ENCODE data around the gene IP6K2.
A peak's percentile ranks its signal among the peaks of the same experiment; 100 is the strongest.
"Not testable (repeated sequence)": the region's sequence is repeated elsewhere in the genome, so short reads cannot be mapped to it uniquely, and the experiment has no call there.

IP6K2 gene, protein sequence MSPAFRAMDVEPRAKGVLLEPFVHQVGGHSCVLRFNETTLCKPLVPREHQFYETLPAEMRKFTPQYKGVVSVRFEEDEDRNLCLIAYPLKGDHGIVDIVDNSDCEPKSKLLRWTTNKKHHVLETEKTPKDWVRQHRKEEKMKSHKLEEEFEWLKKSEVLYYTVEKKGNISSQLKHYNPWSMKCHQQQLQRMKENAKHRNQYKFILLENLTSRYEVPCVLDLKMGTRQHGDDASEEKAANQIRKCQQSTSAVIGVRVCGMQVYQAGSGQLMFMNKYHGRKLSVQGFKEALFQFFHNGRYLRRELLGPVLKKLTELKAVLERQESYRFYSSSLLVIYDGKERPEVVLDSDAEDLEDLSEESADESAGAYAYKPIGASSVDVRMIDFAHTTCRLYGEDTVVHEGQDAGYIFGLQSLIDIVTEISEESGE

DNA sequence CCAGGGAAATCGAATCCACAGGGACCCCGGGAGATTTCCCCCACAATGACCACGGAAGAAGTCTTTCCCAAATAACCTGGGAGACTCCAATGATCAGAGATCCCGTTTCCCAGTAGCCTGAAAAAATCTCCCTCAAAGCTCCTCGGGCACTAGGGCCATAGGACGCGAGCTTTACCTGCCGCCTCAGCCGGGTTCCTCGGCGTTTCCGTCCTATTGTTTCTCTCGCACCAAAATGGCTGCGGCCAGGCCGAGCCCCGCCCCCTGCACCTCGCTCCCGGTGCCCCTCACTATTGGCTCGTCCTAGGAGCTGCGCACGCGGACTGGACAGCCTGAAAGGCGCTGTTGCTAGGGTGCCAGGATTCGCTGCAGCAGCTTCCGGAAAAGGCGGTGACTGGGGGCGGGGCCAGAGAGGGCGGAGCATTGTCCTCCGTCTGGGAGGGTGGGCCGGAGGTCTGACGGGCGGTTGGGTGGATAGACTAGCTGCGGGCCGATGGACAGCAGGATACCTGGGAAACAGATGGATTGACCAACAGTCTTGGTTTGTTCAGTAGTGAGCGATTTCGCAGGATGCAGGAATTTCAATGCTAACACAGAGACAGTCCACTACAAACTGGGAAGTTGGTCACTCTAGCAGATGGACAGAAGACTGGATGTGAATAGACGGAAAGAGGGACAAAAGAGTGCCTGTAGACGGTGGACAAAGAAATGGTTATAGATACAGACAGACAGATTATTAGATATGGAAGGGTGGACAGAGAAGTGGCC is at the start of gene IP6K2:
IP6K2 (minus strand) TSS at position 240 of the 765 bp plus-strand sequence. CDS start 21,930 bp downstream, outside the sequence.
- Histone ChIP-seq H3K27me3 (ENCODE audit: control insufficient read depth in 1 of 2, insufficient read depth in 2 of 2, low read length in 2 of 2) (no peaks in the 10 kb centered on the region), H3K4me1 (ENCODE audit: control insufficient read depth in 1 of 2, insufficient read depth in 2 of 2, low read length in 2 of 2) (peaks cover 20 to 24% of the 10 kb centered on the region in 2 donors)

DNA sequence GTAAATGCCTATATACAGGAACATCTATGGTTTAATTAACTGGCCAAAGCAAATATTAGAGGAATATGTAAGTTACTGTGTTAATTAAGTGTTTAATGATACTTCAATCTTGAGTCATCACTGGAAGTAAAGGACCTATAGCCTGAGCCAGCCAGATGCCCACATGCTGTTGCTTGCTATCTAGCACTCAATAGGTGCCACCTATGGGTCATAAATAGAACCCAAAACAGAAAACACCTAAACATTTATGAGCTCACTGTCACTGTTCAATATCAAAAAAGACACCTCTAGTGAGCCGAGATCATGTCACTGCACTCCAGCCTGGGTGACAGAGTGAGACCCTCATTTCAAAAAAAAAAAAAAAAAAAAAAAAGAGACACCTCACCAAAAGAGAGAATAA is 48.4 kb upstream of the IP6K2 start:
- Histone ChIP-seq H3K27me3 (ENCODE audit: control insufficient read depth in 1 of 2, insufficient read depth in 2 of 2, low read length in 2 of 2) (no peaks in the 10 kb centered on the region), H3K4me1 (ENCODE audit: control insufficient read depth in 1 of 2, insufficient read depth in 2 of 2, low read length in 2 of 2) (no peaks in the 10 kb centered on the region), H3K4me3 (ENCODE audit: low read depth in 1 of 2, low read length in 2 of 2) (no peak overlapping the region), H3K36me3 (ENCODE audit: control insufficient read depth in 1 of 2, insufficient read depth in 2 of 2, low read length in 2 of 2) (peaks cover 13 to 34% of the 10 kb centered on the region in 2 donors), H3K9ac (ENCODE audit: low read depth in 1 of 2, low read length in 2 of 2) (no peak overlapping the region), H3K9me3 (ENCODE audit: control insufficient read depth in 1 of 2, low read length in 2 of 2) (no peaks in the 10 kb centered on the region), H3K27ac (ENCODE audit: low read depth, low read length) (no peak overlapping the region)

More for the DNA sequence above, at the start of gene IP6K2:
- peaks cover 3 to 15% of the 10 kb centered on the region in 2 donors for H3K36me3 ChIP-seq (ENCODE audit: control insufficient read depth in 1 of 2, insufficient read depth in 2 of 2, low read length in 2 of 2)
- peak within 1 kb of the TSS; percentile 97 to 98 for H3K4me3 ChIP-seq (ENCODE audit: low read depth in 1 of 2, low read length in 2 of 2)
- H3K9ac ChIP-seq (ENCODE audit: low read depth in 1 of 2, low read length in 2 of 2) = peak within 1 kb of the TSS; percentile 99 to 100
- no peaks in the 10 kb centered on the region for H3K9me3 ChIP-seq (ENCODE audit: control insufficient read depth in 1 of 2, low read length in 2 of 2)
- H3K27ac ChIP-seq (ENCODE audit: low read depth, low read length) = peak within 1 kb of the TSS; percentile 26

DNA sequence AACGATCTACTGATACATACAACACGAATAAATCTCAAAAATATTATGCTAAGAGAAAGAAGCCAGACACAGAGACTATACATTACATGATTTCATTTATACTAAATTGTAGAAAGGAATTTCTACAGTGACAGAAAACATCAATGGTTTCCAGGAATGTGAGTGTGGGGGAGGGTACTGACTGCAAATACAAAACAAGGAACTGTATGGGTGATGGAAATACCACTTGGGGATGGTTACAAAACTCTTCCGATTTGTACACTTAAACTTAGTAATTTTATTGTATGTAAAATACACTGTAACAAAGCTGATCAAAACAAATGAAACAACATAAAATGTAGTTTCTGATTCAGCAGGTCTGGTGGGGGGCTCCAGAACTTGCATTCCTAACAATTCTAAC is 45.8 kb upstream of the IP6K2 start:
- H3K4me3 ChIP-seq (ENCODE audit: low read depth in 1 of 2, low read length in 2 of 2) = no peak overlapping the region
- H3K27me3 ChIP-seq (ENCODE audit: control insufficient read depth in 1 of 2, insufficient read depth in 2 of 2, low read length in 2 of 2) = no peaks in the 10 kb centered on the region
- H3K9me3 ChIP-seq (ENCODE audit: control insufficient read depth in 1 of 2, low read length in 2 of 2) = no peaks in the 10 kb centered on the region
- no peak overlapping the region for H3K9ac ChIP-seq (ENCODE audit: low read depth in 1 of 2, low read length in 2 of 2)
- H3K27ac ChIP-seq (ENCODE audit: low read depth, low read length) = no peak overlapping the region
- H3K36me3 ChIP-seq (ENCODE audit: control insufficient read depth in 1 of 2, insufficient read depth in 2 of 2, low read length in 2 of 2) = peaks cover 8 to 43% of the 10 kb centered on the region in 2 donors
- no peaks in the 10 kb centered on the region for H3K4me1 ChIP-seq (ENCODE audit: control insufficient read depth in 1 of 2, insufficient read depth in 2 of 2, low read length in 2 of 2)

DNA sequence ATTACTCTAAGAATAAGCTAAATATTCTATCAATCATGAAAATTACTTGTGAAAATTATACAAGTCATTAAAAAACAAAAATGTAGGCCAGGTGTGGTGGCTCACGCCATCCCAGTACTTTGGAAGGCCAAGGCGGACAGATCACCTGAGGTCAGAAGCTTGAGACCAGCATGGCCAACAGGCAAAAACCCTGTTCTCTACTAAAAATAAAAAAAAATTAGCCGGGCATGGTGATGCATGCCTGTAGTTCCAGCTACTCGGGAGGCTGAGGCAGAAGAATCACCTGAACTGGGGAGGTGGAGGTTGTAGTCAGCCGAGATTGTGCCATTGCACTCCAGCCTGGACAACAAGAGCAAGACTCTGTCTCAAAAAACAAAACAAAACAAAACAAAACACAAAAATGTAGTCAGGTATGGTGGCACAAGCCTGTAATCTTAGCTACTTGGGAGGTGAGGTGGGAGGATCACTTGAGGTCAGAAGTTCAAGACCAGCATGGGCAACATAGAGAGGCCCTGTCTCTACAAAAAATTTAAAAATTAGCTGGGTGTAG is 43.0 kb upstream of the IP6K2 start:
- H3K4me3 ChIP-seq (ENCODE audit: low read depth in 1 of 2, low read length in 2 of 2); H3K4me1 ChIP-seq (ENCODE audit: control insufficient read depth in 1 of 2, insufficient read depth in 2 of 2, low read length in 2 of 2); H3K27ac ChIP-seq (ENCODE audit: low read depth, low read length); H3K27me3 ChIP-seq (ENCODE audit: control insufficient read depth in 1 of 2, insufficient read depth in 2 of 2, low read length in 2 of 2); H3K9ac ChIP-seq (ENCODE audit: low read depth in 1 of 2, low read length in 2 of 2); H3K9me3 ChIP-seq (ENCODE audit: control insufficient read depth in 1 of 2, low read length in 2 of 2): not testable (repeated sequence)
- H3K36me3 ChIP-seq (ENCODE audit: control insufficient read depth in 1 of 2, insufficient read depth in 2 of 2, low read length in 2 of 2) = peaks cover 2 to 50% of the 10 kb centered on the region in 2 donors

DNA sequence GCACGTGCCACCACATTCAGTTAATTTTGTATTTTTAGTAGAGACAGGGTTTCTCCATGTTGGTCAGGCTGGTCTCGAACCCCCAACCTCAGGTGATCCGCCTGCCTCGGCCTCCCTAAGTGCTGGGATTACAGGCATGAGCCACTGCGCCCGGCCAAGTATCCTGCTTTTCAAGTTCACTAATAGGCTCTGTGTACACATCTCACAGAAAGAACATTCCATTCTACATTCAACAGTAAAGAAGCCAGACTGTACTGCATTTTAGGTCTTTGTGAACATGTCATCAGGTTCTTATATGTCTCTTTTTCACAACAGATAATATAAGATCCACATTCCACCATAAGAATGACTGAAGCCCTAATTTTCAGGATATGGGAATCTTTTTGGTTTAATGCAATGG is 42.5 kb upstream of the IP6K2 start:
- H3K4me1 ChIP-seq (ENCODE audit: control insufficient read depth in 1 of 2, insufficient read depth in 2 of 2, low read length in 2 of 2); H3K9ac ChIP-seq (ENCODE audit: low read depth in 1 of 2, low read length in 2 of 2); H3K4me3 ChIP-seq (ENCODE audit: low read depth in 1 of 2, low read length in 2 of 2); H3K9me3 ChIP-seq (ENCODE audit: control insufficient read depth in 1 of 2, low read length in 2 of 2); H3K27ac ChIP-seq (ENCODE audit: low read depth, low read length); H3K27me3 ChIP-seq (ENCODE audit: control insufficient read depth in 1 of 2, insufficient read depth in 2 of 2, low read length in 2 of 2): not testable (repeated sequence)
- H3K36me3 ChIP-seq (ENCODE audit: control insufficient read depth in 1 of 2, insufficient read depth in 2 of 2, low read length in 2 of 2) = peaks cover 2 to 45% of the 10 kb centered on the region in 2 donors

DNA sequence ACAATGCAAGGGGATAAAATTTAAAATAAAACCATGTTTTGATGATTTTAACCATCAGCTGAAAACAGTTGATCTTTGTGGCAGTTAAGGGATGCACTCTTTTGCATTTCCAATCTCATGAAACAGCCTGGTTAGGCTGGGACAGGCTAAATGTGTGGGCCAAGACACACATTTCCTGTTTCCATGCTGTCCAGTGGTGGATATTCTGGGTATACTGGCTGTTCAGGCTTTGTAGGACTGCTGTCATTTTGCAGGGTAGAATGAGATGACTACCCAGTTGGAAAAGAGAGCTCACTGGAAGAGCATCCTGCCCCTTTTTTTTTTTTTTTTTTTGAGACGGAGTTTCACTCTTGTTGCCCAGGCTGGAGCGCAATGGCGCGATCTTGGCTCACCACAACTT is 42.0 kb upstream of the IP6K2 start:
- Histone ChIP-seq H3K4me1 (ENCODE audit: control insufficient read depth in 1 of 2, insufficient read depth in 2 of 2, low read length in 2 of 2) (no peaks in the 10 kb centered on the region), H3K36me3 (ENCODE audit: control insufficient read depth in 1 of 2, insufficient read depth in 2 of 2, low read length in 2 of 2) (peaks cover 2 to 41% of the 10 kb centered on the region in 2 donors), H3K4me3 (ENCODE audit: low read depth in 1 of 2, low read length in 2 of 2) (no peak overlapping the region), H3K9ac (ENCODE audit: low read depth in 1 of 2, low read length in 2 of 2) (no peak overlapping the region), H3K27ac (ENCODE audit: low read depth, low read length) (no peak overlapping the region), H3K9me3 (ENCODE audit: control insufficient read depth in 1 of 2, low read length in 2 of 2) (no peaks in the 10 kb centered on the region), H3K27me3 (ENCODE audit: control insufficient read depth in 1 of 2, insufficient read depth in 2 of 2, low read length in 2 of 2) (no peaks in the 10 kb centered on the region)

DNA sequence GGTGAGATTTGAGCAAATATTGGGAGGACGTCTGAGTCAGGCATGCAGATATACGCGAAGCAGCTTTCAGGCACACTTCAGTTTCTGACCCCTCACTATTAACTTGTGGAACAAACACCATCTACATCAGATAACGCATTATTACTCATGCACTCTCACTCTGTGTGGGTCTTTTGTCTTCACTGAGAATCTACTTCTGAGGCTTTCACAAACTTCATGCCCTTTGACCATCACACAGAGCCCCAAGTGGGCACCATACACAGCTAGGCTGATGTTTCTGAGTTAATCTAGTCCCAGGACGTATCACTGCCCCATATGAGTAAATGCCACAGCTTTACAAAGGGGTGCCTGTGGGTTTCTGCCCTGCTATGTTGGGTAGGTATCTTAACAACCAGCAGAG is 39.6 kb upstream of the IP6K2 start:
- H3K4me3 ChIP-seq (ENCODE audit: low read depth in 1 of 2, low read length in 2 of 2) = no peak overlapping the region
- H3K36me3 ChIP-seq (ENCODE audit: control insufficient read depth in 1 of 2, insufficient read depth in 2 of 2, low read length in 2 of 2) = peaks cover 3 to 36% of the 10 kb centered on the region in 2 donors
- H3K4me1 ChIP-seq (ENCODE audit: control insufficient read depth in 1 of 2, insufficient read depth in 2 of 2, low read length in 2 of 2) = no peaks in the 10 kb centered on the region
- no peak overlapping the region for H3K9ac ChIP-seq (ENCODE audit: low read depth in 1 of 2, low read length in 2 of 2)
- no peaks in the 10 kb centered on the region for H3K9me3 ChIP-seq (ENCODE audit: control insufficient read depth in 1 of 2, low read length in 2 of 2)
- H3K27ac ChIP-seq (ENCODE audit: low read depth, low read length) = no peak overlapping the region
- H3K27me3 ChIP-seq (ENCODE audit: control insufficient read depth in 1 of 2, insufficient read depth in 2 of 2, low read length in 2 of 2) = no peaks in the 10 kb centered on the region

DNA sequence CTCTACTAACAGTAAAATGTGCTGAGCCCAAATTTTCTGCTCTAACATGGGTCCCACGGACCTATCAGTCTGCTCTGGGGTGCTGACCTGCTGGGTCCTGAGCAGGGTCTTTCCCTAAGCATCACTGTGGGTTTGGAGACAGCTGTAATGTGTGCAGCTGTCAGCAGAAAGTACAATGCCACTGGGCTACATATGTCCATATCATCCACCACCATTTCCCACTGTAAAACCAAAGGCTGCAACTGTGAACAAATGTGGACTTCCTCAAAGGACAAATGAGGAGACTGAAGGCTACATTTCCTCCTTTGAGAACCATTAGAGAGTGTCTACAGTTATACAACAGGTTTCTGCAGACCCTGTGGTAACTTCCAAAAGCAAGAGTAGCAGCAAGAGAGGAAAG is 33.8 kb upstream of the IP6K2 start:
- no peaks in the 10 kb centered on the region for H3K27me3 ChIP-seq (ENCODE audit: control insufficient read depth in 1 of 2, insufficient read depth in 2 of 2, low read length in 2 of 2)
- H3K4me3 ChIP-seq (ENCODE audit: low read depth in 1 of 2, low read length in 2 of 2) = no peak overlapping the region
- H3K27ac ChIP-seq (ENCODE audit: low read depth, low read length) = no peak overlapping the region
- no peak overlapping the region for H3K9ac ChIP-seq (ENCODE audit: low read depth in 1 of 2, low read length in 2 of 2)
- no peaks in the 10 kb centered on the region for H3K9me3 ChIP-seq (ENCODE audit: control insufficient read depth in 1 of 2, low read length in 2 of 2)
- H3K36me3 ChIP-seq (ENCODE audit: control insufficient read depth in 1 of 2, insufficient read depth in 2 of 2, low read length in 2 of 2) = peaks cover 15 to 32% of the 10 kb centered on the region in 2 donors
- no peaks in the 10 kb centered on the region for H3K4me1 ChIP-seq (ENCODE audit: control insufficient read depth in 1 of 2, insufficient read depth in 2 of 2, low read length in 2 of 2)

DNA sequence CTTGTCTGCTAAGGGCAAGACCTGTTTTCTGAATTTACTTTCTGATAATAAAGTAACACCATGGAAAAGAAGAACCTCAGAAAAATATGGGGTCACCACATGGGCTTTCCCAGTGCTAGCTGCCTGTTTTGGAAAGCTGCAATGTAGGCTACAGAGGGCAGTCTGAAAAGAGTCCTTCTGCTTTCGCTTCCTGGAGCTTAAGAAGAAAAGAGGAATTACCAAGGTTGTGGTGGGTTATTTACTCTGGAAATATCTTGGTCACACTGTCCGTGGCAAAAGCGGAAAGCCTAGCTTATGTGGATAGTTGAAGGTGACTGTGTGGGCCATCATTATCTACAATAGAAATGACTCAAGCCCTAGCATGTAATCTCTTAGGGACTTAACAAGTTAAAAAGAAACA is 31.7 kb upstream of the IP6K2 start:
- H3K27me3 ChIP-seq (ENCODE audit: control insufficient read depth in 1 of 2, insufficient read depth in 2 of 2, low read length in 2 of 2) = no peaks in the 10 kb centered on the region
- no peak overlapping the region for H3K9ac ChIP-seq (ENCODE audit: low read depth in 1 of 2, low read length in 2 of 2)
- H3K36me3 ChIP-seq (ENCODE audit: control insufficient read depth in 1 of 2, insufficient read depth in 2 of 2, low read length in 2 of 2) = peaks cover 15 to 35% of the 10 kb centered on the region in 2 donors
- no peak overlapping the region for H3K4me3 ChIP-seq (ENCODE audit: low read depth in 1 of 2, low read length in 2 of 2)
- H3K4me1 ChIP-seq (ENCODE audit: control insufficient read depth in 1 of 2, insufficient read depth in 2 of 2, low read length in 2 of 2) = no peaks in the 10 kb centered on the region
- H3K27ac ChIP-seq (ENCODE audit: low read depth, low read length) = no peak overlapping the region
- H3K9me3 ChIP-seq (ENCODE audit: control insufficient read depth in 1 of 2, low read length in 2 of 2) = no peaks in the 10 kb centered on the region

DNA sequence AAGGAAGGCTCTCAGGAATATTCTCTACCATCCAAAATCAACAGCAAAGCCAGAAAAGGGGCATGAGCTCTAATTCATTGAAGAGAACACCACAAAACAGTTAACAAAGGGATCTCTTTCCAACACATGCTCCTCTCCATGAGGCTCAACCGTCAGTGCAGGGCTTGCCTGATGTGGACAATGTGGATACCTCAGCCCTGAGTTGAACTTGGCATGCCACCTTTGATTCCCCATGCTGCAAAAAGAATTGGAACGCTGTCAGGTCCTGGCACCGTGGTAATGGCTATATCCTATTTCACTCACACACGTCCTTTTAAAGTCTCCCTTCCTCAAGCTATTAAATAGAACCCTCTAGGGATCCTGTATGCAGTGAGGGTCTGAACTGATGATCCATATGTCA is 30.7 kb upstream of the IP6K2 start:
- Histone ChIP-seq H3K4me3 (ENCODE audit: low read depth in 1 of 2, low read length in 2 of 2) (no peak overlapping the region), H3K4me1 (ENCODE audit: control insufficient read depth in 1 of 2, insufficient read depth in 2 of 2, low read length in 2 of 2) (no peaks in the 10 kb centered on the region), H3K27ac (ENCODE audit: low read depth, low read length) (no peak overlapping the region), H3K9ac (ENCODE audit: low read depth in 1 of 2, low read length in 2 of 2) (no peak overlapping the region), H3K9me3 (ENCODE audit: control insufficient read depth in 1 of 2, low read length in 2 of 2) (no peaks in the 10 kb centered on the region), H3K36me3 (ENCODE audit: control insufficient read depth in 1 of 2, insufficient read depth in 2 of 2, low read length in 2 of 2) (peaks cover 15 to 35% of the 10 kb centered on the region in 2 donors), H3K27me3 (ENCODE audit: control insufficient read depth in 1 of 2, insufficient read depth in 2 of 2, low read length in 2 of 2) (no peaks in the 10 kb centered on the region)
